A673 (cell line): ENCODE results near the gene C3orf52. TPM values are rescaled to one million over a fixed set of nuclear protein-coding genes. Genes with fewer than 3 reads are reported as not detected.

Source experiments
- BruUV-seq: library from RNA; stranded (reverse); fragments of 400-500 nt; replicated peaks from 2 replicates; lab custom pipeline; 2021; lab: Mats Ljungman, UMichigan
- CTCF ChIA-PET: fragments of 300-600 bp; sonication (Branson Sonifier 250); formaldehyde crosslinking; loops from one replicate; lab custom pipeline; 2022; ENCODE audit warnings: antibody characterized with exemption; lab: Charles Lee
- POLR2A ChIA-PET: fragments of 300-600 bp; sonication (Branson Sonifier 250); formaldehyde crosslinking; loops from one replicate; lab custom pipeline; 2022; ENCODE audit warnings: antibody characterized with exemption; ENCODE audit not compliant: low non-redundant PET; lab: Charles Lee
- DNase-seq: peaks from one replicate; pipeline ENCODE4 v3.0.0-alpha.2; 2015; ENCODE audit warnings: low spot score
- H3K27ac ChIP-seq: fragments of 200-600 bp; sonication (generic); 2 replicates; pipeline ENCODE4 v1.5.1; 2016; ENCODE audit warnings: mixed run types, low read depth, mild to moderate bottlenecking, mixed read lengths, antibody characterized with exemption, low read length; ENCODE audit not compliant: poor library complexity, severe bottlenecking
- H3K27me3 ChIP-seq: fragments of 200-600 bp; sonication (generic); replicated peaks from 2 replicates; pipeline ENCODE4 v1.6.1; 2017; ENCODE audit warnings: mixed run types, low read depth, mild to moderate bottlenecking, mixed read lengths, antibody characterized with exemption, low read length; ENCODE audit not compliant: insufficient read depth, poor library complexity
- H3K36me3 ChIP-seq: fragments of 200-600 bp; sonication (generic); 2 replicates; pipeline ENCODE4 v1.6.1; 2016; ENCODE audit warnings: mixed run types, mild to moderate bottlenecking, mixed read lengths, antibody characterized with exemption, low read length; ENCODE audit not compliant: insufficient read depth, poor library complexity, severe bottlenecking
- H3K4me1 ChIP-seq: fragments of 200-600 bp; sonication (generic); 2 replicates; pipeline ENCODE4 v1.6.1; 2017; ENCODE audit warnings: mixed run types, mild to moderate bottlenecking, mixed read lengths, antibody characterized with exemption, low read length; ENCODE audit not compliant: insufficient read depth, poor library complexity, severe bottlenecking
- H3K4me3 ChIP-seq: fragments of 200-600 bp; sonication (generic); 2 replicates; pipeline ENCODE4 v1.5.1; 2016; ENCODE audit warnings: low read depth, mixed run types, mild to moderate bottlenecking, mixed read lengths, low read length; ENCODE audit not compliant: poor library complexity, severe bottlenecking
- H3K9me3 ChIP-seq: fragments of 200-600 bp; sonication (generic); 2 replicates; pipeline ENCODE4 v1.6.1; 2016; ENCODE audit warnings: mixed run types, low read depth, mild to moderate bottlenecking, mixed read lengths, antibody characterized with exemption, low read length; ENCODE audit not compliant: poor library complexity, severe bottlenecking
- CTCF ChIP-seq: fragments of 300-800, 200-600 bp; sonication (generic); conservative IDR thresholded peaks from 2 replicates; pipeline ENCODE4 v1.5.1; 2017; ENCODE audit warnings: low read depth, mild to moderate bottlenecking, antibody characterized with exemption, low read length, moderate library complexity, mixed read lengths
- EZH2 ChIP-seq: fragments of 200-600 bp; sonication (generic); IDR thresholded peaks from 2 replicates; pipeline ENCODE4 v1.6.1; 2017; ENCODE audit warnings: borderline replicate concordance, low read depth, mild to moderate bottlenecking, mixed read lengths, antibody characterized with exemption, low read length; ENCODE audit not compliant: poor library complexity, severe bottlenecking
- intact Hi-C: fragments of 100-400 bp; cut with micrococcal nuclease; formaldehyde crosslinking; loops from one replicate; pipeline ENCODE4 v1.10.0; 2022; ENCODE audit not compliant: unreplicated experiment
- microRNA-seq: library from miRNA; unstranded; fragments of <30 nt; microRNA quantifications from one replicate; pipeline ENCODE4 v1.2.0, GENCODE V29; 2021
- total RNA-seq: library from RNA; stranded (reverse); gene quantifications from 2 replicates; pipeline ENCODE4 v1.2.3, GENCODE V29; 2021

Gene C3orf52
- total RNA-seq, 1 experiment from 2014 or later: 0.73 TPM

- POLR2A ChIA-PET: no interaction called here
- CTCF ChIA-PET: no interaction called here
- no peak for DNase-seq
- H3K27me3 ChIP-seq: no peaks in the 10 kb centered on the region
- no peak overlapping the region for H3K27ac ChIP-seq
- TF ChIP-seq CTCF (no peak), EZH2 (no peak)
- intact Hi-C loops: no loop called here
- H3K4me3 ChIP-seq: no peak overlapping the region
- H3K9me3 ChIP-seq: no peaks in the 10 kb centered on the region
- H3K36me3 ChIP-seq: no peaks in the 10 kb centered on the region
- BruUV-seq: no TSS peak
- H3K4me1 ChIP-seq: no peaks in the 10 kb centered on the region
These were observed 57.5 kb downstream of the C3orf52 start for GRCh38 chr3:112143689-112144088.

- Histone ChIP-seq H3K27me3 (no peaks in the 10 kb centered on the region), H3K4me1 (no peaks in the 10 kb centered on the region), H3K9me3 (no peaks in the 10 kb centered on the region), H3K4me3 (no peak overlapping the region), H3K27ac (no peak overlapping the region), H3K36me3 (no peaks in the 10 kb centered on the region)
- intact Hi-C loops: no loop called here
- CTCF ChIA-PET: no interaction called here
- no TSS peak for BruUV-seq
- TF ChIP-seq CTCF: no peak
- no peak for TF ChIP-seq EZH2
- POLR2A ChIA-PET: no interaction called here
- DNase-seq: no peak
These were observed 62.9 kb downstream of the C3orf52 start for GRCh38 chr3:112149136-112149535.

- intact Hi-C loops: no loop called here
- Histone ChIP-seq H3K4me3 (no peak overlapping the region), H3K4me1 (no peaks in the 10 kb centered on the region), H3K9me3 (no peaks in the 10 kb centered on the region), H3K36me3 (no peaks in the 10 kb centered on the region), H3K27ac (no peak overlapping the region), H3K27me3 (no peaks in the 10 kb centered on the region)
- BruUV-seq: no TSS peak
- ChIA-PET POLR2A (no interaction called here), CTCF (no interaction called here)
- no peak for DNase-seq
- no peak for TF ChIP-seq EZH2
- no peak for TF ChIP-seq CTCF
These were observed 81.6 kb downstream of the C3orf52 start for GRCh38 chr3:112167758-112168157.

Small RNAs within 50 kb of the gene (microRNA-seq; reads per million reads assigned to microRNA genes)
- gene MIR567: not detected

Other genes starting within 250 kb of the C3orf52 start
- 11.7 and 13.1 TPM in 2 replicates for gene PHLDB2, start 227.1 kb upstream of the C3orf52 start, total RNA-seq
- gene ABHD10, start 107.4 kb upstream of the C3orf52 start, total RNA-seq: 39.7 and 40.7 TPM in 2 replicates
- gene TAGLN3, start 87.5 kb upstream of the C3orf52 start, total RNA-seq: 0.37 TPM in 1 of 2 replicates, not detected in the other
- not detected in 2 replicates for gene TMPRSS7, start 51.7 kb upstream of the C3orf52 start, total RNA-seq
- not detected in 2 replicates for gene GCSAM, start 46.9 kb downstream of the C3orf52 start, total RNA-seq
- not detected in 2 replicates for gene SLC9C1, start 207.8 kb downstream of the C3orf52 start, total RNA-seq
- gene CD200, start 246.8 kb downstream of the C3orf52 start, total RNA-seq: not detected in 2 replicates